ENCODE results near the gene TRIM63. TPM values are rescaled to one million over a fixed set of nuclear protein-coding genes. Genes with fewer than 3 reads are reported as not detected.

TRIM63 gene
- total and polyA plus RNA-seq, 2 donors (not counting 1 experiment from before 2014, with no cell fraction given): not detected

GRCh38 chr1:26035203-26035958 is 32.0 kb downstream of the TRIM63 start:
- H3K36me3 ChIP-seq (replicated peaks in 1 of 2; ENCODE audit: control extremely low read depth in 1 of 2, control insufficient read depth in 1 of 2, extremely low read depth in 1 of 2, insufficient read depth in 2 of 2, low read length in 1 of 2): no peaks in the 10 kb centered on the region
- H3K4me1 ChIP-seq (ENCODE audit: control insufficient read depth in 2 of 2, insufficient read depth in 2 of 2, low read length in 2 of 2): peaks cover 10 to 13% of the 10 kb centered on the region in 2 donors
- no peak for TF ChIP-seq CTCF (IDR thresholded peaks at IDR 0.05)
- TF ChIP-seq EZH2 (IDR thresholded peaks at IDR 0.05; ENCODE audit: borderline replicate concordance, insufficient read depth, low read depth, low read length, poor library complexity, severe bottlenecking): no peak
- intact Hi-C loops (cut with micrococcal nuclease): loop anchor here (1.0 to 5.0 kb wide), 5 partner anchors 37 to 129 kb away; partner anchors contain the start of genes PAFAH2, PDIK1L and STMN1
- Mint-ChIP-seq H3K9me3 (ENCODE audit: insufficient read depth) (no peaks in the 10 kb centered on the region), H3K27ac (peak overlapping the region; percentile 89), H3K4me3 (peak overlapping the region; percentile 96), H3K4me1 (peaks cover 13% of the 10 kb centered on the region), H3K27me3 (peaks cover 9% of the 10 kb centered on the region)
- ChIA-PET CTCF (interaction anchor here (1.0 to 2.7 kb wide), 6 partner anchors 8 to 140 kb away, joined by 3 to 14 read pairs (median 4); partner anchors contain the start of gene PAFAH2), POLR2A (interaction anchor here (0.6 to 1.0 kb wide), 2 partner anchors 140 to 288 kb away, joined by 3 to 4 read pairs; no protein-coding TSS in a partner anchor)
- peaks cover 0 to 29% (median 4%) of the 10 kb centered on the region in 4 experiments for H3K27me3 ChIP-seq (replicated peaks in 1 of 4; ENCODE audit: control extremely low read depth in 1 of 4, control insufficient read depth in 3 of 4, insufficient read depth in 4 of 4, low read length in 3 of 4)
- peak overlapping the region in 1 of 2 donors; percentile 67 for H3K27ac ChIP-seq (ENCODE audit: low read length in 2 of 2)
- peak overlapping the region; percentile 41 to 96 (median 95) for H3K4me3 ChIP-seq (ENCODE audit: control extremely low read depth in 1 of 5, extremely low read depth in 1 of 5, insufficient read depth in 1 of 5, low read depth in 2 of 5, low read length in 4 of 5)
- DNase-seq (peak; percentile 94), ATAC-seq (ENCODE audit: low read depth) (peak; percentile 95)
- peak overlapping the region; percentile 98 for H3K4me2 ChIP-seq (replicated peaks; ENCODE audit: low read depth, low read length, poor library complexity, severe bottlenecking)
- no peaks in the 10 kb centered on the region for H3K79me2 ChIP-seq (ENCODE audit: control insufficient read depth, insufficient read depth, low read length)
- peak overlapping the region; percentile 93 for H3K9ac ChIP-seq (ENCODE audit: low read length)
- peak overlapping the region; percentile 100 for H2AFZ ChIP-seq (ENCODE audit: insufficient read depth, low read depth, low read length, poor library complexity, severe bottlenecking)
- no peaks in the 10 kb centered on the region for H4K20me1 ChIP-seq (ENCODE audit: control insufficient read depth, insufficient read depth, low read length, poor library complexity, severe bottlenecking)
- no peaks in the 10 kb centered on the region for H3K9me3 ChIP-seq (ENCODE audit: control extremely low read depth in 1 of 3, control insufficient read depth in 2 of 3, insufficient read depth in 1 of 3, low read length in 2 of 3)
- WGBS (ENCODE audit: insufficient coverage): 2% methylated on average over 55 of the region's 60 CpGs

Measured in B cell (primary cell).